Upper lobe of right lung (tissue), 1 donor: ENCODE results near the gene PEX11G. TPM values are rescaled to one million over a fixed set of nuclear protein-coding genes. Genes with fewer than 3 reads are reported as not detected.

ENCODE experiments used
- ATAC-seq: fragments of 200-7000 bp; cut with Tn5 transposase; one replicate; pipeline ENCODE4 v1.9.1; 2020; ENCODE audit warnings: mild to moderate bottlenecking, moderate library complexity
- DNase-seq: peaks from one replicate; pipeline ENCODE4 v3.0.0-alpha.2; 2020
- H3K27ac ChIP-seq: fragments of 200-600 bp; one replicate; pipeline ENCODE4 v1.8.0; 2022
- H3K27me3 ChIP-seq: fragments of 200-600 bp; one replicate; pipeline ENCODE4 v1.8.0; 2022; ENCODE audit warnings: mild to moderate bottlenecking
- H3K36me3 ChIP-seq: fragments of 200-600 bp; one replicate; pipeline ENCODE4 v1.8.0; 2022
- H3K4me1 ChIP-seq: fragments of 200-600 bp; one replicate; pipeline ENCODE4 v1.8.0; 2022
- H3K4me3 ChIP-seq: fragments of 200-600 bp; one replicate; pipeline ENCODE4 v1.8.0; 2022; ENCODE audit warnings: mild to moderate bottlenecking
- H3K9me3 ChIP-seq: fragments of 200-600 bp; one replicate; pipeline ENCODE4 v1.8.0; 2022
- CTCF ChIP-seq: fragments of 200-600 bp; IDR thresholded peaks from one replicate; pipeline ENCODE4 v1.8.0; 2022; ENCODE audit warnings: antibody characterized with exemption
- intact Hi-C: fragments of 100-400 bp; cut with DNase I; formaldehyde crosslinking; loops from one replicate; pipeline ENCODE4 v1.11.0; 2022
- total RNA-seq: library from RNA; stranded (reverse); fragmentation: NEBNext Ultra II Directional; extraction: Animal tissue kit (Norgen Biotek cat#: 25700); gene quantifications from one replicate; pipeline ENCODE4 v1.2.1, GENCODE V29; 2021
- donor health status: DM: no; HTN: yes; CAD: no; lungs with severe emphysema.

Gene PEX11G
- total RNA-seq, 1 donor from 2014 or later, result 3.6 TPM

- DNase-seq (no peak), ATAC-seq (no peak)
- Histone ChIP-seq H3K4me3 (no peak overlapping the region), H3K27me3 (no peaks in the 10 kb centered on the region), H3K4me1 (no peaks in the 10 kb centered on the region), H3K9me3 (no peaks in the 10 kb centered on the region), H3K36me3 (peaks cover 56% of the 10 kb centered on the region), H3K27ac (no peak overlapping the region)
- TF ChIP-seq CTCF, result no peak
- intact Hi-C loops, result no loop called here
These were observed 18.1 kb downstream of the PEX11G start for GRCh38 chr19:7470540-7471305.

- intact Hi-C loops, result no loop called here
These were observed 19.1 kb downstream of the PEX11G start for GRCh38 chr19:7469669-7470285.

GRCh38 chr19:7468840-7469239 lies 20.0 kb downstream of the PEX11G start:
- TF ChIP-seq CTCF, result no peak
- intact Hi-C loops, result no loop called here
- Histone ChIP-seq H3K36me3 (peaks cover 75% of the 10 kb centered on the region), H3K4me3 (no peak overlapping the region), H3K9me3 (no peaks in the 10 kb centered on the region), H3K27me3 (no peaks in the 10 kb centered on the region), H3K4me1 (no peaks in the 10 kb centered on the region), H3K27ac (no peak overlapping the region)
- ATAC-seq, result no peak
- DNase-seq, result peak; percentile 64

More at GRCh38 chr19:7469669-7470285, 19.1 kb downstream of the PEX11G start:
- ATAC-seq (no peak), DNase-seq (no peak)
- no peaks in the 10 kb centered on the region for H3K4me1 ChIP-seq
- H3K9me3 ChIP-seq, result no peaks in the 10 kb centered on the region
- no peak for TF ChIP-seq CTCF
- H3K27me3 ChIP-seq, result no peaks in the 10 kb centered on the region
- H3K4me3 ChIP-seq, result no peak overlapping the region
- H3K27ac ChIP-seq, result no peak overlapping the region
- H3K36me3 ChIP-seq, result peaks cover 66% of the 10 kb centered on the region

GRCh38 chr19:7467009-7467989 lies 21.5 kb downstream of the PEX11G start:
- ATAC-seq (no peak), DNase-seq (peak; percentile 60)
- Histone ChIP-seq H3K36me3 (peaks cover 90% of the 10 kb centered on the region), H3K9me3 (no peaks in the 10 kb centered on the region), H3K4me3 (no peak overlapping the region), H3K27me3 (no peaks in the 10 kb centered on the region), H3K27ac (no peak overlapping the region), H3K4me1 (no peaks in the 10 kb centered on the region)
- intact Hi-C loops, result no loop called here
- no peak for TF ChIP-seq CTCF

- no peak overlapping the region for H3K27ac ChIP-seq
- ATAC-seq, result no peak
- H3K36me3 ChIP-seq, result peaks cover 92% of the 10 kb centered on the region
- no peak for TF ChIP-seq CTCF
- no peak for DNase-seq
- H3K4me3 ChIP-seq, result no peak overlapping the region
- intact Hi-C loops, result no loop called here
- no peaks in the 10 kb centered on the region for H3K9me3 ChIP-seq
- no peaks in the 10 kb centered on the region for H3K4me1 ChIP-seq
- H3K27me3 ChIP-seq, result no peaks in the 10 kb centered on the region
These were observed 25.3 kb downstream of the PEX11G start for GRCh38 chr19:7463575-7463974.
